Body of pancreas (tissue), 4 donors: ENCODE results near the gene NPIPA2. TPM values are rescaled to one million over a fixed set of nuclear protein-coding genes. Genes with fewer than 3 reads are reported as not detected.
A peak's percentile ranks its signal among the peaks of the same experiment; 100 is the strongest.
"Not testable (repeated sequence)": the region's sequence is repeated elsewhere in the genome, so short reads cannot be mapped to it uniquely, and the experiment has no call there.

Source experiments
- ATAC-seq: fragments of 150-250 bp; one replicate; pipeline ENCODE4 v1.9.1; 2016
- DNase-seq, 4 donors: peaks; one replicate each; pipeline ENCODE4 v3.0.0-alpha.2; 2019
- H3K27ac ChIP-seq, 4 donors: fragments of 200-600 bp; sonication (generic); 1 replicate in 3 of 4; 2 replicates in 1 of 4; pipeline versions ENCODE4 v1.5.1 to v1.6.1; 2016 to 2019; ENCODE audit warnings: mild to moderate bottlenecking in 1 of 4, mixed read lengths in 1 of 4, moderate library complexity in 1 of 4
- H3K27me3 ChIP-seq, 2 donors: fragments of 200-600 bp; sonication (generic); one replicate each; pipeline ENCODE4 v1.6.0; 2016; ENCODE audit warnings: mild to moderate bottlenecking in 1 of 2
- H3K36me3 ChIP-seq, 2 donors: fragments of 200-600 bp; sonication (generic); replicated peaks in 1 of 2; 2 replicates each; pipeline ENCODE4 v1.5.1; 2016; ENCODE audit warnings: low read depth in 2 of 2; ENCODE audit not compliant: insufficient read depth in 1 of 2
- H3K4me1 ChIP-seq: fragments of 200-600 bp; sonication (generic); one replicate; pipeline ENCODE4 v1.6.0; 2016
- H3K4me3 ChIP-seq, 2 donors: fragments of 200-600 bp; sonication (generic); 1 replicate in 1 of 2; 2 replicates in 1 of 2; pipeline ENCODE4 v1.5.1; 2016 to 2019
- H3K9me3 ChIP-seq, 3 donors: fragments of 200-600 bp; sonication (generic); 1 replicate in 2 of 3; 2 replicates in 1 of 3; pipeline ENCODE4 v1.5.1; 2016
- WGBS, 2 donors: methylation state at CpG; one replicate each; pipeline ENCODE4 v1.1.5; 2017; 5-methylcytosine and 5-hydroxymethylcytosine counted together
- intact Hi-C: fragments of 100-400 bp; cut with DNase I; formaldehyde crosslinking; loops from one replicate; pipeline ENCODE4 v1.15.1; 2023
- total RNA-seq, 2 donors: library from RNA; depleted of rRNA; stranded (reverse); fragments of >200 nt; gene quantifications; one replicate each; pipeline ENCODE4 v1.1.0, GENCODE V29; 2016
- TF ChIP-seq, protein P1 (sequence below), 7 experiments: fragments of 450-650 bp in 4 of 7; fragments of 200-600 bp in 3 of 7; sonication (generic) in 3 of 7; IDR thresholded peaks; one replicate each; pipeline ENCODE4 v1.5.1; 2016 to 2019; ENCODE audit warnings: antibody characterized with exemption in 7 of 7

Gene NPIPA2
- not detected for total RNA-seq

DNA sequence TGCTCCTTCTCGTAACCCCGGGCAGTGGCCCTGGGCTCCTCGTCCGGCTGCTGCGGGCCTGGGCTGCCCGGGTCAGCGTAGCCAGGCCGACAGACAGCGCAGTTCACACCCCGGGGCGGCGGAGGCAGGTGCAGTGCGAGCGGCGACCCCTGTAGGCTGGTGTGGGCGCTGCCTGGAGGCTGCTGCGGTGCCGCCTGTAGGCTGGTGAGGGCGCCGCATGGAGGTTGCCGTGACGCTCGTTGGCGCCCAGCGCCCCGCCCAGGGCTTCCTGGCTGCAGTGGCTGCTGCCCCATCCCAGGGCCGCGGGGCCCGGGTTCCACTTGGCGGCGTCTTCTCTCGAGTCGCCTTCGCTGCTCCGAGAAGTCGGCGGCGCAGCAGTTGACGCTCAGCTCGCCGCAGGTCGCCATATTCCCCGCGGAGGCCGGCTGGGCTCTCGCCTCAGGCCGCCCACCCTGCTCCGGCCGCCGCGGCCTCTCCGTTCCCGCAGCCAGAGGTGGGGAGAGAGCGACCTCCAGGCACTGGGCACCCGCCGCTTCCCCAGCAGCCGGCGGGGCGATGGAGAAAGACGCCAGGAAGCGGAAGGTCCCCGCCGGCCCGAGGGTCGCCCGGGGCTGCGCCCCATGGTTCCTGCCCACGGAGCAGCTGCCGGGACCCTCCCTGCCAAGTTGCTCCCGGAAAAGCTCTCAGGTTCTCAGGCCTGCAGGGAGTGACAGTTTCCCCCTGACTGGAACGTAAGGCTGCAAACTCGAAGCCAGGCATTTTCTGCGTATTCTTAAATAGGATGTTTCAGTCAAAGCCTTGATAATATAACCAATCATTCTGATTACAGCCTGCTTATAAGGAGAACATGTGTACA lies at the start of gene NPIPA2:
NPIPA2 (plus strand) TSS at position 261 of the 856 bp plus-strand sequence. CDS start 5,533 bp downstream, outside the sequence.
- H3K27me3 ChIP-seq, DNase-seq, H3K9me3 ChIP-seq, H3K36me3 ChIP-seq, intact Hi-C loops, H3K27ac ChIP-seq, H3K4me1 ChIP-seq, H3K4me3 ChIP-seq: not testable (repeated sequence)
- peak; percentile 98 for ATAC-seq
- no CpG with 5 or more reads among the region's 73 CpGs for WGBS, 2 donors

DNA sequence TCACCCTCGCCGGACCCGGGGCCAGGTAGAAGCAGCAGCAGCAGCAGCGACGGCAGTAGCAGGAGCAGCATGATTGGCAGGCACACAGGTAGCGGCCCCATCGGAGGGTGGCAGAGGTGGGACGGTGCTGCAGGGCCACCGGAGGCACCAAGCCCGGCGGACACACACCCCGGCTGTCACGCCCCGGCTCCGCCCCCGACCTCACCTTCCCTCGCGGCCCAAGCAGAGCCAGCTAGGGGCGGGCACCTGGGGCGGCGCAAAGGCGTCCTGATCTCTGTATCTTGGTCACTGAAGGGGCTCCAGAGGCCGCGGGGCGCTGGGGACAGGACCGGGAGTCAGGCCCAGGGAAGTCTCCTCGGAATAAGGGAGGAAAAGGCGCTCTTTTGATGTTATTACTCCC lies 48.2 kb upstream of the NPIPA2 start, which contains the start of gene PLA2G10:
PLA2G10 (minus strand) TSS at position 180 of the 400 bp plus-strand sequence; CDS start at position 101, 79 bp downstream.
- H3K27me3 ChIP-seq, H3K4me3 ChIP-seq, H3K9me3 ChIP-seq, H3K27ac ChIP-seq, DNase-seq, H3K36me3 ChIP-seq, intact Hi-C loops, H3K4me1 ChIP-seq: not testable (repeated sequence)
- no CpG with 5 or more reads among the region's 28 CpGs for WGBS, 2 donors
- peak; percentile 33 for ATAC-seq

DNA sequence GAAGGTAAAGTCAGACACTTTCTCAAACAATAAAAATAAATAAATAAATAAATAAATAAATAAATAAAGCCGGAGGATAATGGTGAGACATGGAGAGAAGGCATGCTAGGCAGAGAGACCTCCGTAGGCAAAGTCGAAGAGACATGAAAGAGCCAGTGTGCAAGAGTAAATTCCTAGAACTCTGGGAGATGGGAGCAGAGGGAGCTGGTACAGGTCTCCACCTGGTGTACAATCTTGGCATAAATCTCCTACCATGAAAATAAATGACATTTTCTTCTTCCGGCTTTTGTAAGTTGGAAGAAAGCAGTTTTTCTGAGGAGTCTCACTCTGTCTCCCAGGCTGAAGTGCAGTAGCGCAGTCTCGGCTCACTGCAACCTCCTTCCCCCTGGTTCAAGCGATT lies 40.5 kb upstream of the NPIPA2 start:
- H3K27ac ChIP-seq, DNase-seq, H3K36me3 ChIP-seq, intact Hi-C loops, H3K27me3 ChIP-seq, H3K9me3 ChIP-seq, H3K4me1 ChIP-seq, H3K4me3 ChIP-seq: not testable (repeated sequence)
- peak; percentile 45 for ATAC-seq
- TF ChIP-seq, protein P1, sequence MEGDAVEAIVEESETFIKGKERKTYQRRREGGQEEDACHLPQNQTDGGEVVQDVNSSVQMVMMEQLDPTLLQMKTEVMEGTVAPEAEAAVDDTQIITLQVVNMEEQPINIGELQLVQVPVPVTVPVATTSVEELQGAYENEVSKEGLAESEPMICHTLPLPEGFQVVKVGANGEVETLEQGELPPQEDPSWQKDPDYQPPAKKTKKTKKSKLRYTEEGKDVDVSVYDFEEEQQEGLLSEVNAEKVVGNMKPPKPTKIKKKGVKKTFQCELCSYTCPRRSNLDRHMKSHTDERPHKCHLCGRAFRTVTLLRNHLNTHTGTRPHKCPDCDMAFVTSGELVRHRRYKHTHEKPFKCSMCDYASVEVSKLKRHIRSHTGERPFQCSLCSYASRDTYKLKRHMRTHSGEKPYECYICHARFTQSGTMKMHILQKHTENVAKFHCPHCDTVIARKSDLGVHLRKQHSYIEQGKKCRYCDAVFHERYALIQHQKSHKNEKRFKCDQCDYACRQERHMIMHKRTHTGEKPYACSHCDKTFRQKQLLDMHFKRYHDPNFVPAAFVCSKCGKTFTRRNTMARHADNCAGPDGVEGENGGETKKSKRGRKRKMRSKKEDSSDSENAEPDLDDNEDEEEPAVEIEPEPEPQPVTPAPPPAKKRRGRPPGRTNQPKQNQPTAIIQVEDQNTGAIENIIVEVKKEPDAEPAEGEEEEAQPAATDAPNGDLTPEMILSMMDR (IDR thresholded peaks at IDR 0.05) = peak in 1 of 7 experiments; percentile 13
- 26% methylated on average over 2 of the region's 7 CpGs; no CpG with 5 or more reads in 1 of the 2 donors for WGBS, 2 donors

DNA sequence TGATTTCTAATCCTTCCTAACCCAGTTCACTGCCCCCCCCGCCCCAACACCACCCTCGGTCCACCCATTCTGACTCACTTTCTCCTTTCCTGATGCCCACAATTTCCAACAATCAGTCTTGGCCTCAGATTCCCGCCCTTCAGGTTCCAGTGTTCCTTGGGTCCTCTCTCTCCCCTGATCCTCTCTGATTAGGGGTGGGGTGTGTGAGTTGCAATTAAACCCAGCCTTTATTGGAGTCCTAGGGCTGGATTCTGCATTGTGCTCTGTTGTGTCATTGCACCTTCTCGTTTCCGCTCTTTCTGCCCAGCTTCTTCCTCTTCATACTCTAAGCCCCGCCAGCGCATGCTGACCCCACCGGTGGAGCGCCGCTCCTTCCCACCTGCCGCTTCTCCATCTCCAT lies 39.7 kb upstream of the NPIPA2 start:
- H3K27me3 ChIP-seq, H3K4me3 ChIP-seq, intact Hi-C loops, H3K27ac ChIP-seq, H3K4me1 ChIP-seq, H3K36me3 ChIP-seq, H3K9me3 ChIP-seq, DNase-seq, ATAC-seq: not testable (repeated sequence)
- no CpG with 5 or more reads among the region's 11 CpGs for WGBS, 2 donors

DNA sequence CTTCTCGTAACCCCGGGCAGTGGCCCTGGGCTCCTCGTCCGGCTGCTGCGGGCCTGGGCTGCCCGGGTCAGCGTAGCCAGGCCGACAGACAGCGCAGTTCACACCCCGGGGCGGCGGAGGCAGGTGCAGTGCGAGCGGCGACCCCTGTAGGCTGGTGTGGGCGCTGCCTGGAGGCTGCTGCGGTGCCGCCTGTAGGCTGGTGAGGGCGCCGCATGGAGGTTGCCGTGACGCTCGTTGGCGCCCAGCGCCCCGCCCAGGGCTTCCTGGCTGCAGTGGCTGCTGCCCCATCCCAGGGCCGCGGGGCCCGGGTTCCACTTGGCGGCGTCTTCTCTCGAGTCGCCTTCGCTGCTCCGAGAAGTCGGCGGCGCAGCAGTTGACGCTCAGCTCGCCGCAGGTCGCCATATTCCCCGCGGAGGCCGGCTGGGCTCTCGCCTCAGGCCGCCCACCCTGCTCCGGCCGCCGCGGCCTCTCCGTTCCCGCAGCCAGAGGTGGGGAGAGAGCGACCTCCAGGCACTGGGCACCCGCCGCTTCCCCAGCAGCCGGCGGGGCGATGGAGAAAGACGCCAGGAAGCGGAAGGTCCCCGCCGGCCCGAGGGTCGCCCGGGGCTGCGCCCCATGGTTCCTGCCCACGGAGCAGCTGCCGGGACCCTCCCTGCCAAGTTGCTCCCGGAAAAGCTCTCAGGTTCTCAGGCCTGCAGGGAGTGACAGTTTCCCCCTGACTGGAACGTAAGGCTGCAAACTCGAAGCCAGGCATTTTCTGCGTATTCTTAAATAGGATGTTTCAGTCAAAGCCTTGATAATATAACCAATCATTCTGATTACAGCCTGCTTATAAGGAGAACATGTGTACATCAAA lies 38.9 kb upstream of the NPIPA2 start, which contains the start of gene NPIPA3:
NPIPA3 (plus strand) TSS at position 256 of the 856 bp plus-strand sequence. CDS start 5,533 bp downstream, outside the sequence.
- no CpG with 5 or more reads among the region's 73 CpGs for WGBS, 2 donors
- H3K4me1 ChIP-seq, H3K4me3 ChIP-seq, DNase-seq, H3K27me3 ChIP-seq, H3K27ac ChIP-seq, intact Hi-C loops, H3K36me3 ChIP-seq, H3K9me3 ChIP-seq: not testable (repeated sequence)
- peak; percentile 96 for ATAC-seq

DNA sequence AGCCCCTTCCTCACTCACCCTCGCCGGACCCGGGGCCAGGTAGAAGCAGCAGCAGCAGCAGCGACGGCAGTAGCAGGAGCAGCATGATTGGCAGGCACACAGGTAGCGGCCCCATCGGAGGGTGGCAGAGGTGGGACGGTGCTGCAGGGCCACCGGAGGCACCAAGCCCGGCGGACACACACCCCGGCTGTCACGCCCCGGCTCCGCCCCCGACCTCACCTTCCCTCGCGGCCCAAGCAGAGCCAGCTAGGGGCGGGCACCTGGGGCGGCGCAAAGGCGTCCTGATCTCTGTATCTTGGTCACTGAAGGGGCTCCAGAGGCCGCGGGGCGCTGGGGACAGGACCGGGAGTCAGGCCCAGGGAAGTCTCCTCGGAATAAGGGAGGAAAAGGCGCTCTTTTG lies 9.1 kb upstream of the NPIPA2 start:
- H3K36me3 ChIP-seq, H3K4me1 ChIP-seq, DNase-seq, H3K27ac ChIP-seq, H3K9me3 ChIP-seq, H3K27me3 ChIP-seq, intact Hi-C loops, ATAC-seq, H3K4me3 ChIP-seq: not testable (repeated sequence)
- no CpG with 5 or more reads among the region's 28 CpGs for WGBS, 2 donors

DNA sequence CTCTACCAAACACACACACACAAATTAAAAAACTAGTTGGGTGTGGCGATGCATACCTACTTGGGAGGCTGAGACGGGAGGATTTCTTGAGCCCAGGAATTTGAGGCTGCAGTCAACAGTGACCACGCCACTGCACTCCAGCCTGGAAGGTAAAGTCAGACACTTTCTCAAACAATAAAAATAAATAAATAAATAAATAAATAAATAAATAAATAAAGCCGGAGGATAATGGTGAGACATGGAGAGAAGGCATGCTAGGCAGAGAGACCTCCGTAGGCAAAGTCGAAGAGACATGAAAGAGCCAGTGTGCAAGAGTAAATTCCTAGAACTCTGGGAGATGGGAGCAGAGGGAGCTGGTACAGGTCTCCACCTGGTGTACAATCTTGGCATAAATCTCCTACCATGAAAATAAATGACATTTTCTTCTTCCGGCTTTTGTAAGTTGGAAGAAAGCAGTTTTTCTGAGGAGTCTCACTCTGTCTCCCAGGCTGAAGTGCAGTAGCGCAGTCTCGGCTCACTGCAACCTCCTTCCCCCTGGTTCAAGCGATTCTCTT lies 1.4 kb upstream of the NPIPA2 start:
- H3K4me1 ChIP-seq, H3K9me3 ChIP-seq, H3K4me3 ChIP-seq, DNase-seq, H3K27me3 ChIP-seq, H3K27ac ChIP-seq, H3K36me3 ChIP-seq, intact Hi-C loops: not testable (repeated sequence)
- peak; percentile 52 for ATAC-seq
- whole genome bisulfite sequencing, 2 donors = no CpG with 5 or more reads among the region's 10 CpGs

DNA sequence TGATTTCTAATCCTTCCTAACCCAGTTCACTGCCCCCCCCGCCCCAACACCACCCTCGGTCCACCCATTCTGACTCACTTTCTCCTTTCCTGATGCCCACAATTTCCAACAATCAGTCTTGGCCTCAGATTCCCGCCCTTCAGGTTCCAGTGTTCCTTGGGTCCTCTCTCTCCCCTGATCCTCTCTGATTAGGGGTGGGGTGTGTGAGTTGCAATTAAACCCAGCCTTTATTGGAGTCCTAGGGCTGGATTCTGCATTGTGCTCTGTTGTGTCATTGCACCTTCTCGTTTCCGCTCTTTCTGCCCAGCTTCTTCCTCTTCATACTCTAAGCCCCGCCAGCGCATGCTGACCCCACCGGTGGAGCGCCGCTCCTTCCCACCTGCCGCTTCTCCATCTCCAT lies 539 bp upstream of the NPIPA2 start:
- H3K36me3 ChIP-seq, DNase-seq, H3K4me1 ChIP-seq, H3K9me3 ChIP-seq, intact Hi-C loops, H3K4me3 ChIP-seq, ATAC-seq, H3K27me3 ChIP-seq, H3K27ac ChIP-seq: not testable (repeated sequence)
- WGBS, 2 donors = no CpG with 5 or more reads among the region's 11 CpGs

DNA sequence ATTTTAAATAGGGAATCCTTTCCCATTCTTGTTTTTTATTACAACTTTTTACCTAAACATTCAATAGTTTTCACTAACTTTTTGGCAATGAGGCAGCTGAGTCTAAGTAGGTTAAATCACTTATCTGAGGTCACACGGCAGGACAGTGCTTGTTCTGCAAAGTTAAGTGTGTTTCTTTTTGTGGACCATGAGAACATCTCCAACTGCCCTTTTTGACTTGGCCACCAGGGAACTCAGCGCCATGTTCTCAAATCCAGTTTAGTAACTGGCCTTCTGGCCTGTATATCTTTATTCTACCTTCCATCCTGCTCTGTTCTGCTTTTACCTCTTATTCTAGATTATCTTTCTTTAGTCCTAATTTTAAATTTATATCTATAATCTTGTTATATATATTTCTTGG lies 31.3 kb downstream of the NPIPA2 start:
- ATAC-seq, H3K36me3 ChIP-seq, H3K4me1 ChIP-seq, DNase-seq, H3K27ac ChIP-seq, H3K27me3 ChIP-seq, H3K9me3 ChIP-seq, intact Hi-C loops, H3K4me3 ChIP-seq: not testable (repeated sequence)
- no CpG with 5 or more reads among the region's 2 CpGs for WGBS, 2 donors

DNA sequence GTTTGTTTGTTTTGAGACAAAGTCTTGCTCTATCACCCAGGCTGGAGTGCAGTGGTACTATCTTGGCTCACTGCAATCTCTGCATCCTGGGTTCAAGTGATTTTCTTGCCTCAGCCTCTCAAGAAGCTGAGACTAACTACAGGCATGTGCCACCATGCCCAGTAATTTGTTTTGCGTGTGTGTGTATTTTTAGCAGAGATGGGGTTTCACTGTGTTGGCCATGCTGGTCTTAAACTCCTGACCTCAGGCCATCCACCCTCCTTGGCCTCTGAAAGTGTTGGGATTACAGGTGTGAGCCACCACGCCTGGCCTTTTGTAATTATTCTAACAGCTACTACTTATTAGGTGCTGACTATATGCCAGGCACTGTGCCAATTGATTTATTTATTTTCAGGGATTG lies 33.3 kb downstream of the NPIPA2 start:
- ATAC-seq, H3K9me3 ChIP-seq, H3K27ac ChIP-seq, H3K4me3 ChIP-seq, H3K4me1 ChIP-seq, H3K27me3 ChIP-seq, H3K36me3 ChIP-seq, DNase-seq, intact Hi-C loops: not testable (repeated sequence)
- no CpG with 5 or more reads among the region's 2 CpGs for WGBS, 2 donors
